Peyer's patch (tissue), 4 donors: Measurements from ENCODE around the gene WNT3A.

ENCODE experiments used
- POLR2A ChIP-seq, 2 donors: fragments of 450-650 bp; IDR thresholded peaks; one replicate each; pipeline ENCODE4 v1.5.1; 2017; ENCODE audit warnings: antibody characterized with exemption in 2 of 2, mild to moderate bottlenecking in 2 of 2, moderate library complexity in 2 of 2
- TF ChIP-seq, protein P1 (sequence below), 6 experiments: fragments of 450-650 bp in 4 of 6; fragments of 200-600 bp in 2 of 6; sonication (generic) in 1 of 6; IDR thresholded peaks; one replicate each; pipeline ENCODE4 v1.5.1; 2017 to 2019; ENCODE audit warnings: antibody characterized with exemption in 6 of 6, mild to moderate bottlenecking in 3 of 6, moderate library complexity in 1 of 6

- TF ChIP-seq POLR2A (IDR thresholded peaks at IDR 0.05), result no peak
- TF ChIP-seq, protein P1, sequence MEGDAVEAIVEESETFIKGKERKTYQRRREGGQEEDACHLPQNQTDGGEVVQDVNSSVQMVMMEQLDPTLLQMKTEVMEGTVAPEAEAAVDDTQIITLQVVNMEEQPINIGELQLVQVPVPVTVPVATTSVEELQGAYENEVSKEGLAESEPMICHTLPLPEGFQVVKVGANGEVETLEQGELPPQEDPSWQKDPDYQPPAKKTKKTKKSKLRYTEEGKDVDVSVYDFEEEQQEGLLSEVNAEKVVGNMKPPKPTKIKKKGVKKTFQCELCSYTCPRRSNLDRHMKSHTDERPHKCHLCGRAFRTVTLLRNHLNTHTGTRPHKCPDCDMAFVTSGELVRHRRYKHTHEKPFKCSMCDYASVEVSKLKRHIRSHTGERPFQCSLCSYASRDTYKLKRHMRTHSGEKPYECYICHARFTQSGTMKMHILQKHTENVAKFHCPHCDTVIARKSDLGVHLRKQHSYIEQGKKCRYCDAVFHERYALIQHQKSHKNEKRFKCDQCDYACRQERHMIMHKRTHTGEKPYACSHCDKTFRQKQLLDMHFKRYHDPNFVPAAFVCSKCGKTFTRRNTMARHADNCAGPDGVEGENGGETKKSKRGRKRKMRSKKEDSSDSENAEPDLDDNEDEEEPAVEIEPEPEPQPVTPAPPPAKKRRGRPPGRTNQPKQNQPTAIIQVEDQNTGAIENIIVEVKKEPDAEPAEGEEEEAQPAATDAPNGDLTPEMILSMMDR (IDR thresholded peaks at IDR 0.05), result no peak
Measured at GRCh38 chr1:228077565-228078330, 71.0 kb downstream of the WNT3A start.
